ENCODE results near the gene SCP2. TPM values are rescaled to one million over a fixed set of nuclear protein-coding genes. Genes with fewer than 3 reads are reported as not detected.
A peak's percentile ranks its signal among the peaks of the same experiment; 100 is the strongest.

Gene SCP2
- total and polyA plus RNA-seq, 8 donors, result 45.7 to 110 (median 70.4) TPM

- Histone ChIP-seq H3K27ac (no peak overlapping the region), H3K4me1 (peaks cover 7 to 9% (median 8%) of the 10 kb centered on the region in 3 donors), H3K27me3 (no peaks in the 10 kb centered on the region), H3K4me3 (no peak overlapping the region), H3K36me3 (peaks cover 0 to 12% (median 5%) of the 10 kb centered on the region in 3 donors), H3K9me3 (no peaks in the 10 kb centered on the region)
- WGBS, 2 donors, result 93 to 94% methylated on average over 2 of the region's 2 CpGs
- no peak for FAIRE-seq
- TF ChIP-seq CTCF (IDR thresholded peaks at IDR 0.05), result no peak
- no peak for DNase-seq
- ATAC-seq, result no peak
- intact Hi-C loops (cut with DNase I), result no loop called here
Measured at GRCh38 chr1:53050310-53050709, 123.2 kb downstream of the SCP2 start.

- no peak for DNase-seq
- Histone ChIP-seq H3K27me3 (no peaks in the 10 kb centered on the region), H3K4me1 (peaks cover 4 to 7% (median 5%) of the 10 kb centered on the region in 3 donors), H3K36me3 (peaks cover 0 to 12% (median 5%) of the 10 kb centered on the region in 3 donors), H3K27ac (no peak overlapping the region), H3K4me3 (no peak overlapping the region), H3K9me3 (no peaks in the 10 kb centered on the region)
- FAIRE-seq, result no peak
- no peak for TF ChIP-seq CTCF (IDR thresholded peaks at IDR 0.05)
- no peak for ATAC-seq
- 37 to 46% methylated on average over 1 of the region's 1 CpG for WGBS, 2 donors
- intact Hi-C loops (cut with DNase I), result no loop called here
Measured at GRCh38 chr1:53051676-53052075, 124.6 kb downstream of the SCP2 start.

GRCh38 chr1:53057127-53057526 is 130.1 kb downstream of the SCP2 start:
- no peak for DNase-seq
- no peak for FAIRE-seq
- WGBS, 2 donors, result 77 to 79% methylated on average over 2 of the region's 2 CpGs

GRCh38 chr1:53060579-53060978 is 133.5 kb downstream of the SCP2 start:
- H3K27me3 ChIP-seq, result no peaks in the 10 kb centered on the region
- FAIRE-seq (no peak), ATAC-seq (no peak), DNase-seq (no peak)
- no peaks in the 10 kb centered on the region for H3K4me1 ChIP-seq
- H3K4me3 ChIP-seq, result no peak overlapping the region
- H3K36me3 ChIP-seq, result no peaks in the 10 kb centered on the region
- WGBS, 2 donors, result 76 to 79% methylated on average over 1 of the region's 1 CpG
- no peak for TF ChIP-seq CTCF (IDR thresholded peaks at IDR 0.05)
- no peak overlapping the region for H3K27ac ChIP-seq
- no peaks in the 10 kb centered on the region for H3K9me3 ChIP-seq
- intact Hi-C loops (cut with DNase I), result no loop called here

More at GRCh38 chr1:53057127-53057526, 130.1 kb downstream of the SCP2 start:
- Histone ChIP-seq H3K4me1 (no peaks in the 10 kb centered on the region), H3K36me3 (no peaks in the 10 kb centered on the region), H3K27me3 (no peaks in the 10 kb centered on the region), H3K27ac (no peak overlapping the region), H3K9me3 (no peaks in the 10 kb centered on the region), H3K4me3 (no peak overlapping the region)
- peak in 1 of 4 donors; percentile 18 for ATAC-seq
- intact Hi-C loops (cut with DNase I), result no loop called here
- no peak for TF ChIP-seq CTCF (IDR thresholded peaks at IDR 0.05)

GRCh38 chr1:53061123-53061858 is 134.2 kb downstream of the SCP2 start:
- TF ChIP-seq CTCF (IDR thresholded peaks at IDR 0.05), result no peak
- DNase-seq, result peak in 1 of 6 donors; percentile 46
- peak in 2 of 4 donors; percentile 8 to 12 for ATAC-seq
- Histone ChIP-seq H3K27me3 (no peaks in the 10 kb centered on the region), H3K27ac (peak overlapping the region in 2 of 4 donors; percentile 12 to 19), H3K4me1 (no peaks in the 10 kb centered on the region), H3K36me3 (no peaks in the 10 kb centered on the region), H3K9me3 (no peaks in the 10 kb centered on the region), H3K4me3 (peak overlapping the region; percentile 15 to 59 (median 46))
- no peak for FAIRE-seq
- intact Hi-C loops (cut with DNase I), result no loop called here
- 49 to 56% methylated on average over 19 of the region's 19 CpGs for WGBS, 2 donors

Measured in pancreas (tissue), 10 donors.